GM19372 (cell line): ENCODE results near the gene PREP.
"Not testable (repeated sequence)": the region's sequence is repeated elsewhere in the genome, so short reads cannot be mapped to it uniquely, and the experiment has no call there.

Experiments used
- ATAC-seq: cut with Tn5 transposase; IDR thresholded peaks from one replicate; pipeline ENCODE4 v1.9.1; 2021; ENCODE audit warnings: mild to moderate bottlenecking, low read depth, moderate library complexity; ENCODE audit not compliant: unreplicated experiment

PREP gene

DNA sequence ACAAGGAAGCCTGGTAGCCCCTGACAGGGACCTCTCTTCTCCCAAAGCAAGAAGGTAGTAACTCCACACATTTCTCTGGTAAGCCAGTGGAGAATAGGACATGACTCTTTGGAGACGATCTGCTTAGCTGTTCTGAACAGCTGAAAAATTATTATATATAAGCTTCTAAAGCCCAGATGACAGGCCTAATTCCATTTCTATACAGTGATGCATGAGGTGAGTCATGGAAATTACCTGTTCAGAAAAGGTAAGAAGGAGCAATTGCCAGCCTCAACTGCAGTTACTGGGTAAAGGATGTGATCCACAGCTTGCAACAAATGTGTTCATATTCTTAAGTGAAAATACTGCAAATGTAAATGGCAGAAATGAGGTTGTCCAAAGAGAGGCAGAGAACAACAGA, 54.0 kb downstream of the PREP start:
- no peak for ATAC-seq

DNA sequence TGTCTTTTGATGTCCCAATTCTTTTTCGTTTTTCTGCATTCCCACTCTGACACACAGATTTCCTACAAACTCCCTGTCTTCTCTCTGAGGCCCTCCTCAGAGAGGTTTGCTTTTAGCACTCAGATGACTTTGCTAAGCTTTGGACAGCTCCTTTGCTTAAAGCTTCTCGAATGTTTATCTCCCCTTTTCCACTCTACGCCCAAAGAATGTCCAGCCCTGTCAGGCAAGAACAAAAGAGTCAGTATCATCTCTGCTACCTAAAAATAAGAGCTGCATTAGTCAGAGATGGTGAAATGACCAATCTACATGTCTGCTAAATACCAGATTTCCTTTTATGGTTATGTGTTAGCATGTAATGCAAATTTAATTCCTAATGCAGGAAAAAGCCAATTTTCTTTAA, 56.8 kb downstream of the PREP start:
- ATAC-seq, result no peak

- no peak for ATAC-seq
These were observed 57.4 kb downstream of the PREP start for GRCh38 chr6:105345506-105345905.

DNA sequence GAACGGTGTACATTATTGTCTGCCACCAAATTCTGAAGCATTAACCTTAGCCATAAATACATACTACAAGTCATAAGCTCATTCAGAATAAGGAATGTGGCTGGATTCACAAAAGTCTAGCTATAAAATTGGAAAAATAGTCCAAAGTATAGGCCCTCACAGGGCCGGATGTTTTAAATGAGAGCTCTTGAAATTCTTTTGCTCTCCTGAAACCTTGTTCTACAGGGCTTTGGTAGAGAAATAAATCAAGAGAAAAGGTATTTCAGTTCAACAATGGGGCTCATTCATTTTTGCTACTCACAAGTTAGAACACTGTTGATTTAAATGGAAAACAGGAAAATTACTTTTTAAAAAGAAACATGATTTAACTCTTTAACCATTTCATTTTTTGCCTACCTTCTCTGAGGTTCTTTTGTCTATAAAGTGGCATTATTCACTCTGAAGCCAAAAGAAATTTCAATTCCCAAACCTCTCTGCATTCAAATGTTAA, 58.0 kb downstream of the PREP start:
- no peak for ATAC-seq

DNA sequence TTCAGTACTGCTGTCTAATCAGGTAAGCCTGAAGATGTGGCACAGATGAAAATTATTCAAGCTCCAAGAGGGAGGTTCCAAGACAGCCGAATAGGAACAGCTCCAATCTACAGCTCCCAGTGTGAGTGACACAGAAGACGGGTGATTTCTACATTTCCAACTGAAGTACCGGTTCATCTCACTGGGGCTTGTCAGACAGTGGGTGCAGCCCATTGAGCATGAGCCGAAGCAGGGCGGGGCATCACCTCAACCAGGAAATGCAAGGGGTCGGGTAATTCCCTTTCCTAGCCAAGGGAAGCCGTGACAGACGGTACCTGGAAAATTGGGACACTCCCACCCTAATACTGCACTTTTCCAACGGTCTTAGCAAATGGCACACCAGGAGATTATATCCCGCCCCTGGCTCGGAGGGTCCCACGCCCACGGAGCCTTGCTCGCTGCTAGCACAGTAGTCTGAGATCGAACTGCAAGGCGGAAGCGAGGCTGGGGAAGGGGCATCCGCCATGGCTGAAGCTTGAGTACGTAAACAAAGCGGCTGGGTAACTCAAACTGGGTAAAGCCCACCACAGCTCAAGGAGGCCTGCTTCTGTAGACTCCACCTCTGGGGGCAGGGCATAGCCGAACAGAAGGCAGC, 64.4 kb downstream of the PREP start:
- not testable (repeated sequence) for ATAC-seq

- ATAC-seq, result no peak
These were observed 65.9 kb downstream of the PREP start for GRCh38 chr6:105336986-105337385.

DNA sequence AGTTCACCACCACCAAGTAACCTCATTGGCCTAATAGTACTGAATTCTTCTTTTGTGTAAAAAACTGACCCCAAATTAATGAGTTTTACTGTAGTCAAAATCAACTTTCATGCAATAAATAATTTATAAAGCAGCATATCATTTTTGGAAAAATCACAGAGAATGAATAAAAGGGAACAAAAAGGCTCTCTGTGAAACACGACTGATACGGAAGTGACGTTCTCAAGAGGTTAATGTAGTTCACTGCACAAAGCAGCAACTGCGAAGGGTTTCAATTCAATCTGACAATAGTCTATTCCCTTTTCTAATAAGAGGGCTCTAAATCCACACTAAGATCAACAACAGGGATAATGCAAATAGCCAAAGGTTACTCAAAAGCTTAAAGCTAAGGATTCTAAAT, 70.3 kb downstream of the PREP start:
- ATAC-seq, result no peak

DNA sequence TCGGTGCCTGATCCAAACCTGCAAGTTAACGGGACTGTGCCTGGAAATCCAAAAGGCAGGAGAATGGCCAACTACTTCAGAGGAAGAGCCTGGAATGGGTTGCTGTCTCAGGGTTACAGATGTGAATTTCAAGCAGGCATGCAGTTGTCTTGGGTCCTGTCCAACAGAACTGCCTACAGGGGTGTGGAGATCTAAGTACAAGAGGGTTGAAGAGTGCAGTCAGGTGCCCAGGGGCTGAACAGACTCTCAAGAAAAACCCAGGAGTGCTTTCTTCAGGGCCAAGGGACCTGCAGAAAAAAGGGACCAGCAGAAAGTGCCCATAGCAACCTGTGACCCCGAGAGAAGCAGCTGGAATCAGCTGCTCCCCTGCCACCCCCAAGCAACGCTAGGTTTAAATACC, 71.0 kb downstream of the PREP start:
- ATAC-seq, result no peak

GRCh38 chr6:105330913-105331312, 72.0 kb downstream of the PREP start:
- ATAC-seq, result no peak

DNA sequence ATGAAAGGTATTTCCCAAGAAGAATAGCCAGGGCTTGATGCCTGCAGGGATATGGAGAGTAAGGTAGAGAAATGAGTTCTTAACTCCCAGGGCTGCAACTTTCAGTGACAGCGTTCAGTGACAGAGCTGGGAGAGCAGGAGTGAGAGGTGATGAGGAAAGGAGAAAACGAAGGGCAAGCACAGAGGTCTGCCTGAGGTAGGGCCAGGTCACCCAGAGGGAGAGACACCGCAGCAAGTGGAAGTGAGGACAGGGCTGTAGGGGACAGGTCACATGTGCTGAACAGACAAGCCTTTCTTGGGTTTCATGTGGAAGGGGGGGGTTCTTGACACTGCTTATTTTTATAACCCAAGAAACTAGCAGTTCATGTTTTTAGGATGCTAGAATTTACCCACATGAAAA, 72.5 kb downstream of the PREP start:
- ATAC-seq, result no peak

DNA sequence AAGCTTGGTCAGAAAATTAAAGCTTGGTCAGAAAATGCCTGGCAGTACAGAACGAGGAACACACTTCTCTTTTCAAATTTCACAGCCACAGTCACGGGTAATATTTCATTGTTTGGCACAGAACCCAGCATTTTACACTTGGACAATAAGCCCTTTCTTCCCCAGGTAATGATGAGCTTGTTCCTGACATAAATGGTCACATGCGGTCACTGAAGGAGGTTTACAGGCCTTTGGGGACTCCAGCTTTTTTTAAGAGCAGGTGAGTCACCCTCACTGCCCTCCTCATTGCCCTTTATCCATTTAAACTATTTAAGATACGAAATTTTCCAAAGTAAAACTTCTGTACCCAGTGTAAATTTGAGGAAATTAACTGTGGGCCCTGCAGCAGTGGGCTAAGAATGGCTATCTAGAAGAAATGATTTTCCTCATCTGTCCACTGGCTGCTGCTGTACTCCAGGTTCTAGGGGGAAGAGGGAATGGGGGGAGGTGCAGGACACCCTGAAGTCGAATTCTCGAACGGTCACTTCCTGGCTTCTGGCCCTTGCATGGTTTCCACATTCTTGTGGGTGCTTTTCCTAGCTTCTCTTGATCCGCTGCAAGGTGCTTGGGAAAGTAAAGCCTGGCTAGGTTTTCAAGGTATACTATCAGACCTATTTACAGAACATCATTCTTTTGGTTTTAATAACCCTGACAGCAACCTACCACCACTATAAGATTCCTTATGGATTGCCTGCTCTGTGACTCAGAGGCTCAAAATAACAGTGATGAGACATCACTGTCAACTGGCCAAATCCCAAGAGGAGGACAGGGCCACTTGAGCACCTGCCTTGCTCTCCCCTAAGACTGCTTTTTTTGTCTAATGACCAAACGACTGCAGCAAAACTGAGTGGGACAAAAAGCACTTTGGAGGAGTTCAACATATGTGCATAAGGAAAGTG, 75.8 kb downstream of the PREP start:
- ATAC-seq, result no peak

GRCh38 chr6:105326216-105326615, 76.7 kb downstream of the PREP start:
- no peak for ATAC-seq

DNA sequence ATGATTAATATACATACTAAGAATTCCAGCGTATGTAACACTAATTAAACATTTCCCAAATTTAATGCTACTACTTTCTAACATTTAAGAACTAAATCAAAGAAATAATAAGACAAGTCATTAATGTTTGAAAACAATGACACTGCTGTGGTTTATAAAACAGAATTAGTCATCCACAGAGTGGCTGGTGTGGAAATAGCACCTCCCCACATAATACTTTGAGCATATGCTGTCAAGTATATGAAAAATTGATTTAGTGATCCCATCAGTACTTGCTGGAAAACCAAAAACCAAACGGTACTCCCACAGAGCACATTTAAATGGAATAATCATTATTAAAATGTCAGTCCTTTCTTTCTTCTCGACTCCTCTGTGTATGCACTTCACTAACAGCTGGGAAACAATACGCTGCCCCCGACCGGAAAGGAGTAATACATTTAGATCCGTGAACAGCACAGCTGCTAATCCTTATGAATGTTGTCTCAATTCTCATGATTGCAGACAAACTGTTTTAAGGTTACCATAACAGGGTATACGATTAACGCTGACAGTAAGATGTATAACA, 78.4 kb downstream of the PREP start:
- no peak for ATAC-seq

DNA sequence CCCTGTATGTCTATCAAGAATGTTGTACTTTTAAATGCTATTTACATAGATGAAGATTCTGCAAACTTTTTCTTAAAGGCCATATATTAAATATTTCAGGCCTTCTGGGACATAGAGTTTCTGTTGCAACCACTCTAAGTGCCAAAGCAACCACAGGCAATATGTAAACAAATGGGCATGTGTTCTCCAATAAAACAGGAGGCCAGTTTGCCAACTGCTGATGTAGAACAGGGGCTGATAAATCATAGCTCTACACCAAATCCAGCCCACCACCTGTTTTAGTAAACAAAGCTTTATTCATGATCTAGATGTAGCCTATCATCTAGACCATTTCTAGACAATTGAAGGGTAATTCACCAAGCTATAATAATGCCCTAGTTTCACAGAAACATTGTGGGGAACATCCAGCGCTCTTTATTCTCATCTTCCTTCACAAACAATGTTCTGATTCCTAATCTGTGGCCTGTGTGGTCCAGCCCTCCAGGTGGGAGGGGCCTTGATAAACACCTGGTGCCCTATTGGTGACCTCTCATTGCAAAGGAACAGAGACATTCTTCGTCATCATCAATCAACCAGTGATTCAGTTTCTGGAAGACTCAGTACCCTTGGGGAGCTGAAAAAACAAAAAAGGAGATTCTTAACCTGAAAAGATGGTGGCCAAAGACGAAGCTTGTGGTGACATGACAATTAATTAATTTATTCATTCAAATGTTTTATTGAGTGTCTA, 80.2 kb downstream of the PREP start:
- no peak for ATAC-seq

GRCh38 chr6:105321728-105322127, 81.2 kb downstream of the PREP start:
- no peak for ATAC-seq

GRCh38 chr6:105321207-105321606, 81.7 kb downstream of the PREP start:
- no peak for ATAC-seq

GRCh38 chr6:105320765-105321164, 82.1 kb downstream of the PREP start:
- ATAC-seq, result no peak

GRCh38 chr6:105320271-105320670, 82.6 kb downstream of the PREP start:
- ATAC-seq, result no peak

- no peak for ATAC-seq
These were observed 83.6 kb downstream of the PREP start for GRCh38 chr6:105319331-105319730.

DNA sequence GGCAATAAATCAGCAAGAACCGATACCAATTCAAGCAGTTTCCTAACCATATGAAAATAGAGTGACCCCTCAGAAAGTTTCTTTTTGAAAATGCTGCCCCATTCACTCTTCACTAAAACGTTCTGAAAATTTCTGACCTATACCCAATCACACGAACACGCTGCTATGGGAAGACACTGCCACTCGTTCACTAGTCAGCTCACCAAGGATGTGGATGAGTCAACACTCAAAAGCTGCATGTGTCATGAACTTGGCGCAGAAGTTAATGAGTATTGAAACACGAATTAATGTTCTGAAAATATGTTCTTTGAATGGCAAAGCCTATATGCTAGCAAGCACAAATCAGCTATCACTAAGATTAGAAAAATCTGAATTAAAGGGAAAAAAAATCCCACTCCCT, 84.2 kb downstream of the PREP start:
- no peak for ATAC-seq
